Ovary (tissue), 3 donors: ENCODE measurements around the gene SLC35F4.

Experiments used
- CTCF ChIP-seq, 3 donors: fragments of 450-650 bp in 2 of 3; fragments of 200-600 bp in 1 of 3; IDR thresholded peaks; one replicate each; pipeline versions ENCODE4 v1.5.1 to v1.8.0; 2016 to 2022; ENCODE audit warnings: antibody characterized with exemption in 3 of 3, mild to moderate bottlenecking in 1 of 3
- EP300 ChIP-seq: sonication (generic); formaldehyde crosslinking; IDR thresholded peaks from one replicate; pipeline ENCODE4 v1.6.1; 2017; ENCODE audit warnings: antibody characterized with exemption
- POLR2A ChIP-seq: fragments of 450-650 bp; IDR thresholded peaks from one replicate; pipeline ENCODE4 v1.6.1; 2017; ENCODE audit warnings: antibody characterized with exemption, mild to moderate bottlenecking, moderate library complexity
- donor health status: DM: no; HTN: no; CAD: no.

- TF ChIP-seq POLR2A (no peak), CTCF (IDR thresholded peaks at IDR 0.05) (no peak), EP300 (no peak)
Measured at GRCh38 chr14:57754527-57754926, 111.4 kb downstream of the SLC35F4 start.
